Inferior parietal cortex (tissue), 1 donor: ENCODE data around the gene KRT15.

Experiments used
- DNase-seq: peaks from one replicate; pipeline ENCODE4 v3.0.0-alpha.2; 2016; ENCODE audit errors: extremely low spot score

KRT15 gene

DNA sequence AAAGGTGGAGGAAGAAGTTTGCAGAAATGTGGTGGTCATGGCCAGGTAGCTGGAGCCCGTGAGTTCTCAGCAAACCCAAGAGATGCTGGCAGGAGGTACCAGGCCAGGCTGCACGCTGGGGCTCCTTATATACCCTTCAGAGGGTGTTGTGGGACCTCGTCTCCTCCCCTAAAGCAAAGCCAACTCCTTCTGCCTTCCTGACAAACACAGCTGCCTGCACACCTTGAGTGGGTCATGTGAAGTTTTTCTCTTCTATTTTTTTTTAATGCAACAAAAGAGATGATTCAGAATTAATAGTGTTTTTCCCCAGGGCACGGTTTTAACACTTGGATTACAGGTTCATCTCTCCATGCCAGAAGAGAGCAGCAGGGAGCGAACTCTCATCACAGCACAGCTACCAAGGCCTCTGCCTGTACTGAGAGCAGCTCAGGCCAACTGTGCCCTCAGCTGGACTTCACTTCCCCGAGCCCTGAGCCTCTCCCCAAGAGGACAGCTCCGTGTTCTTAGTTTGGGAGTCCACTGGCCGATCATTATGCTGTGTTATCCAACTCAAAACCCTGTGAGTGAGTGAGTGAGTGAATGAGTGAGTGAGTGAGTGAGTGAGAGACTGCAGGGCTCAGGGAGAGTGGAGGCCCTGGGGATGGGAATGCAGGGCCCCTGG is at the start of gene KRT15:
Gene KRT15, minus strand, starts transcription at position 102 of the 661 bp plus-strand sequence. Its CDS starts 63 bp downstream, at position 39.
- no peak for DNase-seq

DNA sequence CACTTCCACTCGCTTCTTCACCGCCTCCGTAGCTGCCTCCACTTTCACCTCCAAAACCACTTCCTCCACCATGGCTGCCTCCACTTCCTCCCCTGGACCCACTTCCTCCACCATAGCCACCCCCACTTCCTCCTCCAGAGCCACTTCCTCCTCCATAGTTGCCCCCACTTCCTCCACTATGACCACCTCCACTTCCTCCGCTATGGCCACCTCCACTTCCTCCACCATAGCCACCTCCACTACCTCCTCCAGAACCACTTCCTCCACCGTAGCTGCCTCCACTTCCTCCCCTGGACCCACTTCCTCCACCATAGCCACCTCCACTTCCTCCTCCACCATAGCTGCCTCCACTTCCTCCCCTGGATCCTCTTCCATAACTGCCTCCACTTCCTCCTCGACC is 48.6 kb upstream of the KRT15 start:
- no peak for DNase-seq

DNA sequence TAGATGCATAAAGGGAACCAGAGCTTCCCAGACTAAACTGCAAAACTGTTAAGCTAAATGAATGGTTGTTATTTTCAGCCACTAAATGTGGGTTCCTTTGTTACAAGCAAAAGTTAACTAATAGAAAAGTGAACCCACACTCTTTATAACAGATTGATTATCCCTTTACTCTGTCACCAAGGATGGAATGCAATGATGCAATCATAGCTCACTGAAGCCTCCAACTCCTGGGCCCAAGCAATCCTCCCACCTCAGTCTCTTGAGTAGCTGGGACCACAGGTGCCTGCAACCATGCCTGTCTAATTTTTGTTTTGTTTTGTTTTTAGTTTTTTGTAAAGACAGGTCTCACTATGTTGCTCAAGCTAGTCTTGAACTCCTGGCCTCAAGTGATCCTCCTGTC is 46.6 kb upstream of the KRT15 start:
- DNase-seq = no peak

DNA sequence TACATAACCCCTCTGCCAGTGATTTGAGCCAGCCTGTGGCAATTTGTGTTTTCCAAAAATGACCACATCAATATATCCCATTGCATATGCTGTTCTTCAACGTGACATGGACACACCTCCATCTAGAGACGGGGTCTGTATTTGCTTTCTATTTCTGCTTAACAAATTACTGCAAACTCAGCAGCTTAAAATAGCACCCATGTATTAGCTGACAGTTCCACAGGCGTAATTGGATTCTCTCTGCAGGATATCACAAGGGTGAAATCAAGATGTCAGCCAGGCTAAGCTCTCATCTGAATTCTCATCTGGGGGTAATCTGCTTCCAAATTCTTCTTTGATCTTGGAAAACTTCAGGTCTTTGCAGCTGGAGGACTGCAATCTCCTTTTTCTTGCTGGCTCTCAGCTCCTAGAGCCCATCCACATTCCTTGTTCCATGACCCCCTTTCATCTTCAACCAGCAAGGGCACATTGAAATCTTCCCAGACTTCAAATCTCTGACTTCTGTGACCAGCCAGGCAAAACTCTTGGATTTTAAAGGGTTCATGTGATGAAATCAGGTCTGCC is 45.0 kb upstream of the KRT15 start:
- no peak for DNase-seq

DNA sequence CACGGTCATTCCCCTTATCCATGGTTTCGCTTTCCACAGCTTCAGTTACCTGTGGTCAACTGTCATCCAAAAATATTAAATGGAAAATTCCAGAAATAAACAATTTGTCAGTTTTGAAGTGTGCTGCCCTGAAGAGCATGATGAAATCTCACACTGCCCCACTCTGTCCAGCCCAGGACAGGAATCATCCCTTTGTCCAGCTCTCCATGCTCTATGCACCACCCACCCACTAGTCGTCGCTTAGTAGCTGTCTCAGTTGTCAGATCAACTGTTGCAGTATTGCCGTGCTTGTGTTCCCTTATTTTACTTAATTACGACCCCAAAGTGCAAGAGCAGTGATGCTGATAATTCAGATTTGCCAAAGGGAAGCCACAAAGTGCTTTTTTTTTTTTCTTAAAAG is 42.9 kb upstream of the KRT15 start:
- no peak for DNase-seq

DNA sequence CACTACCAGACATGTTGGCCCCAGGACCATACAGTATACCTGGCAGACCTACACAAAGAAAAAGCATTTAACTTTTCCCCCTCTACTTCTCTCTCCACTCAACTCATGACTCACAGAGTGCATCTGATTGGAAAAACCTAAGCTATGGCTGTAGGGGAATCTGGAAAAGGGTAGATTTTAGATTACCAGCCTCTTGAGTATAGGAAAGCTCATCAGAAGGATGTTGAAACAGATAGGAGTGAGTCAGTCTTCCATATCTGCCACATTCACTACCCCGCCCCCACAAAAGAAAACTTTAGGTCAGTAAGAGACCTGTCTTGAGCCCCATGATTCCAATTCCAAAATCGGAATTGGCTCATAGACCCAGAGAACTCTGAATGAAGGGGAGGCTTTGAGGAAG is 40.9 kb upstream of the KRT15 start:
- DNase-seq = no peak

DNA sequence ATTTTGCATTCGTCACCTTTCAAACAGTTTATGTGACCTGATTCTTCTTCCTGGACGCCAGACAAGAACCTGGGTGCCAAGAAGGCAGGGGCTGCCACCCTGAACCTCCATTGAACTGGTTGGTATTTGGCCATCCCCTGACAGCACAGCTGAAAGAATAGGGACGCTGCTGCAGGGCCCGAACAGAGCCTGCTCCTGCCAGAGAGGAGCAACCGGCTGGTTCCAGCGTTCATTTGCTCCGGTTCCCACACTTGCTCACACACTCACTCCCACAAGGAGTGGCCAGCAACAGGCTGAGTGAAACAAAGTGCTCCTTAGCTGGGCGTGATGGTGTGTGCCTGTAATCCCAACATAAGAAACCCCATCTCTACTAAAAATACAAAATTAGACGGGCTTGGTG is 38.2 kb upstream of the KRT15 start:
- no peak for DNase-seq

DNA sequence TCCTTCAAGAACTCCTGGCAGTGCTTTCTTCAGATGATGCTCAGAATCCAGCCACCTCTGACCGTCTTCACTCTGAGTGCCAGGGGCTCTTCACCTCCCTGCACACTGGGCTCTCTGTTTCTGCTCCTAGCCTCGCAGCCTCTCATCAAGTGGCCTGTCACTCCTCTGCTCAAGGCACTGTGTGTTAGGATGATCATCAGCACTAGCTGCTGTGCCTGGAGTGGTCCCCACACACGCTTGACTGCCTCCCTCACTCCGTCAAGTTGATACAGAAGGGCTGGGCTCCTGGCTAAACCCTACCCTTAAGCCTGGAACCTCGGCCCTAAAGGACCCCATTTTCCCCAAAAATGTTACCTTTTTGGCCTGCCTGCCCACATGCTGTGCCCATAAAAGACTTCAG is 37.6 kb upstream of the KRT15 start:
- no peak for DNase-seq

DNA sequence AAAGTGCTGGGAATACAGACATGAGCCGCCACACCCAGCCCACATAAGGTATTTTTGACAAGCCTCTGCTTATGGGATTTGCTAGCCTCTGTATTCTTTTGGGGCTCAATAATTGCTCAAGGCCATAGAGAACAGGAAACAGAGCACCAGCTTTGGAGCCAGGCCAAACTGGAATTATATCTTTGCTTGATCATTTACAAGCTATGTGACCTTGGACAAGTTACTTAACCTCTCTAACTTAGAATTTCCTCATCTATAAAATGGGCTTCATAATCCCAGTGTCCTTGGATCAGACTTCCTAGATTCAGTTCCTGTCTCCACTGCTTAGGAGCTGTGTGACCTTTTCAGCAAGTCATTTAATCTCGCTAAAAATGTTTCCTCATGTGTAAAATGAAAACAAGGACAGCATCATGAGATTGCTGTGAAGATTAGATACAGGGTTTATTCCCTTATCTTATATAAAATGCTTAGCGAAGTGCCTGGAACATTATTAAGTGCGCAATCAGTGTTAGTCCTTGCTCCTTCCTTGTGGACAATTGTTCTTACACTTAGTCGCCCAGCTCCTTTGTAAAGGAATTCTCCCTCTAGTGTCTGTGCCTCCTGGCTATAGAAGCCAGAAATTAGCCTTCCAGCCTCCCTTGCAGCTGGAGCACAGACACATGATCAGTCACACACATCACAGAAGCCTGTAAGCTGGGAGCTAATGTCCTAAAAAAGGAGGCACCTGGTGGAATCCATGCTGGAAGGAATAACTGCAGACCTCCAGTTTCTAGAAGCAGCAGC is 36.6 kb upstream of the KRT15 start:
- no peak for DNase-seq

DNA sequence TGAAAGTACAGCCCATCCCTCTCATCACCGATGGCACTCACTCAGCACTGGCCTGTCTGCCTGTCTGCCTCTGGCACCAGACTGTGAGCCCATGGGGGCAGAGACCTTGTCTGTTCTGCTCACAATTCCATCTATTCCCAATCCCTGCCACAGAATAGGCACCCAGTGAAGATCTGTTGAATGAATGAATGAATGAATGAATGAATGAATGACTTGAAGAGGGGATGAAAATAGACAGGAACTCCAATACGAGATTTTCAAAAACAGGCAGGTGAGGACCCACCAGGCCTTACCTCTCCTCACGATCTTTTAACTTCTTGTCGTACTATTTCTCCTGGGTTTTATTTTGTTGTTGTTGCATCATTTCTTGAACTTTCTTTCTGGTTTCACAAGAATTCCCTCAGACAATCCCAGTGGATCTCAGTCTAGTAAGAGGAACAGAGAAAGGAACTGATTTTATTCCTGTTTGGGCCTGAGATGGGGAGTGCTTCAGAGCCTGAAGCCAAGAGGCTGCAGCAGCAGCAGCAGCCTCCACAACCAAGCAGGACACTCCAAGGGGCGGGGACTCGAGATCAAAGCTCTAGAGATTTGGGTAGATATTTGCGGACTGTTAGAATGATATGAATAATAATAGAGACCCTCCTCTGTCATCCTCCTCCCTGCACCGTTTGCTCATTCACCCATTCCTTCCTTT is 35.4 kb upstream of the KRT15 start:
- no peak for DNase-seq

DNA sequence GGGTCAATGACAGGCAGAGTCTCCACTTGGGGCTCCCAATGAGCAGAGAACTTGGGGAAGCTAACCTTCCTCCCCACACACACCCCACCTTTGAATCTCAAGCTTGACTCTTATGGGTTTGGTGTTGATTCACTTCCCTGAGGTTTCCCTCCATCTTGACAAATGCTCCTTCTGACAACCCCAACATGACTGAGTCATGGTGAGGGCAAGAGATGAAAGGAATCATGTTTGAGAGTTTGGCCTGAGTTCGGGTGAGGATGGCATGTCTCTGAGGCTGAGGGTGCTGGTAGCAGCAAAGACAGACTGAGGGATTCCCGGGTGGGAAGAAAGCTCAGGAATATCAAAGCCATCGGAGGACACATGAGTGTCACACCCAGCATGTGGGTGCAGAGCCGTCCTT is 34.5 kb upstream of the KRT15 start:
- no peak for DNase-seq

DNA sequence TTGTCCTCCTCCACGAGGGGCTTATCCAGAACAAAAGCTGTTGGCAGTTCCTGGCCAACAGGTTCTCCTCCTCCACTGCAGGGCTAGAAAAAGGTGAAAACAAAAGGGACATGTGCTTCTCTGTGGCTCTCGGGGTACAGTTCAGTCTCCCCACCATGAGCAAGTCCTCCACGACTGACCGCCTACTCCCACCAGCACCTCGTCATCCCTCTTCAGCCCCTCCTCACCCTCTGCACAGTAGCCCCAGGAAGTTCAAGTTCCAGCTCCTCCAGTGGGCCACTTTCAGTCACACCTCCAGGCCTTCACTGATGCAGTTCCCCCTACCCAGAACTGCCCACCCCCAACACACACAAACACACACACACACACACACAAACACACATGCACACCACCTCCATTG is 33.8 kb upstream of the KRT15 start:
- no peak for DNase-seq

DNA sequence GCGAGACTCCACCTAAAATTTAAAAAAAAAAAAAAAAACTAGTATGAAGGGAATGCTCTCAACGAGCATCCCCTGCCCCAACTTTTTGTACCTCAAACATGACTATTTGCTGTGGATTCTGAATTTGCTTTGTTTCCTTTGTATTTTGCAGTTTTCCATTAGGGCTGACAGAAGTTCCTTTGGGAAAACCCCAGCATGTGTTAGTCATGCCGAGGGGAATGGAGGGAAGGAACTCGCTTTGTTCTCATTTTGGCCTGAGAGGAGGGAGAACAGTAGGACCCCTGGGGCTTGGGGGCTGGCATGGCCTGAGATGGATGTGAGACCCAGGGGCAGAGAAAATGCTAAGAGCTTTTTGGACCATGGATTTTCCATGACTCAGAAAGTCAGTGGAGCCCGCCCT is 32.7 kb upstream of the KRT15 start:
- DNase-seq = no peak

DNA sequence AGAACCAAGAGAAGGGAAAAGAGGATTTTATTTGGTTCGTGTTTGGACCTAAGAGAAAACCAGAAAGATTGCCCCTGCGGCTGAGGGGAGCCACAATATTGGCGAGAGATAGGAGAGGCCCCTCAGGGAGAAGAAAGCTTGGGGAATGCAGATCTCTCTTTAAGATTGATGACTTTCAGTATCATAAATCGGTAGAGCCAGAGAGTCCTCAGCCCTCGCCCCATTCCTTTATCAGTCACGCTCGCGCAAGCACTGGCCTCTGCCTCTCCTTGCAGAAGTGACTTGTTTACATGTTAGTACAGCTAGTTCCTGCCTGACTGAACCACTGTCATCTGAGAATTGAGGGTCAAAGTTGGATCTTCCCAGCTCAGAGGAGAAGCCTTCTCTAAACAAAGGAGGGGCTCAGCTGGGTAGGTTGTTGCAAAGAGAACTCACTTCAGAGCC is 30.9 kb upstream of the KRT15 start:
- DNase-seq = no peak

DNA sequence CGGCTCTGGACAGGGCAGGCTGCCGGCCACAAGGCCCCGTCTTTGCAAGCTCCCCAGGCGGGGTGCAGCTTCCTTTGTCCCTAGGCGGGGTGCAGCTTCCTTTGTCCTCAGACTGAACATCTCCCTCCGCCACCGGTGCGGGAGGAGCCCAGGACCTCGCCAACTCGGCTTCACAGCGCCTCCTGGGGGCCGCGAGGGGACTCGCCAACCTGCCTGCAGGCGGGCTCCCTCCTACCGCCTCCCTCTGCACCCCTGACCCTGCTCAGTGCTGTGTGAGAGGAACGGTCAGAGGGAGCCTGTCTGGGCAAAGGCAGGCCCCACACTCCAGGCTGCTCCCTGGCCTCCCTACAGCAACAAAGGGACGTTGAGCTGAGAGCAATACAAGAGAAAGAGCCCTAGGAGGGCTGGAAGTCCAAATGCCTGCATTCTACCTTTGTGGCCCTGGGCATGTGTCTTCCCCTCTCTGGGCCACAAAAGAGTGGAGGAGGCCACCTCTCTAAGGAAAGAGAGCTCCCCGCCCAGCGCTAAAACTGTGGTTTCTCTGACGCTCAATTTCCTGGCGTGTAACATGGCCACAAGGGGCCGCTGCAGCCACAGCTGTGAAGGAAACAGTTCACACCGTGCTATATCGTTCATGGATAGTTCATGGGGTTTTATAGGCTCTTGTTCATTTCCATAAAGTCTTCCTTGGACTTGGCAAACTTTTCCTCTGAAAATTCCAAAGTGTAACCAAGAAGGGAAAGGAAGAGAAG is 30.3 kb upstream of the KRT15 start:
- peak; percentile 90 for DNase-seq

DNA sequence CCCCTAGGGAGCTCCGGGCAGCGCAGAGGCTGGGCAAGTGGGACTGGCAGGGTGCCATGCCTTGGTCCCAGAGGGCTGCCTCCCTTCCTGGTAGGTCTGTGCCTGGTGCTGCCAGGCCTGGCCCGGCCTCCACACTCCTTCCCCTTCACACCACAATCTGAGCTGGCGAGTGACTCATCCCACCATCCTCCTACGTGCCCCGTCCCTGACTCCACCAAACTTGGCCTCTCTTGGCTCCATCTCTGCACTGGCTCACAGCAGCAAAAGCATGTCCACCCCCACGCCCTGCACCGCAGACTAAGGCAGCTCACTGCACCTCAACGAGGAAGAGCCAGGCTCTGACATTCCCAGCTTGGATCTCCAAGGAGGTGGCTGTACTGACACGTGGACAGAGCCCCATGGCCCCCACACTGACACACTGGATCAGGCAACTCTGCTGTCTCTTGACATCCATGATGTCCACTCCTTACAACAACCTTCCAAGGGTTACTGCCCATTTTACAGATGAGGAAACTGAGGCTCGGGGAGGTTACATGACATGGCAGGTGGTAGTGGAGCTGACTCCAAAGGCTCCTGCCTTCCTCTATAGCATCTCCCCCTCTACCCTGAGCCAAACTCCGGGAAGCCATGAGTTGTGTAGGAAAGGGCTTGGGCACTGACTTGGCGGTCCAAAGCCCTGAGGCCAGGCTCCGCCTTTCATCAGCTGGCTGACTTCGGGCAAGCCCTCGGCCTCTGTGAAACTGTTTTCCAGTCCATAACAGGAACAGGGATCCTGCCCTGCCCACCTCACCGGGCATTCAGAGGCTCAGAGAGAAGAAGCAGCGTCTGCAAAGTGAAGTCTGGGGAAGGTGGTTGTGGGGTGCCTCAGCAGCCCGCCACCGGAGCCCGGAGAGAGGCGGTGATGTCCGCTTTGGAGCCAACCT is 29.5 kb upstream of the KRT15 start:
- no peak for DNase-seq

DNA sequence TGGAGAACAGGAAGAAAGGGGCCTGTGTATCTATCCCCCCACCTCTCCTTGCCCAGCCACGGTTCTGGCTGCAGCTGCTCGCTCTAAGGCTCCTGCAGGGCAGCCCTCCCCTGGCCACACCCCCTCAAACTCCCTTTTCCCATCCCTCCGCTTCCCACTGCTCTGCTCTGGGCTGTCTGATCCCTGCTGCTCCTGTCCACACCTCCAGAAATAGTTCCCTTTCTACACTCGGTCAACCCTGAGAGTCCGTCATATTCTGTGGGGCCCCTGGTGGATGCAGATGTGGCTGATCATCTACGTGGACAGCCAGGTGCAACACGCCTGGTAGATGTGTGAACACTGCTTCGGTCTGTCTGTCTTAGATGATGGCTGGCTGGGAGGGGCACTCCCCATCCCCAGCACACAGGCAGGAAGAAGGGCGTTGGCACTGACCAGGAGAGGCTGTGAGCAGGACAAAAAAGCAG is 28.7 kb upstream of the KRT15 start:
- DNase-seq = no peak

DNA sequence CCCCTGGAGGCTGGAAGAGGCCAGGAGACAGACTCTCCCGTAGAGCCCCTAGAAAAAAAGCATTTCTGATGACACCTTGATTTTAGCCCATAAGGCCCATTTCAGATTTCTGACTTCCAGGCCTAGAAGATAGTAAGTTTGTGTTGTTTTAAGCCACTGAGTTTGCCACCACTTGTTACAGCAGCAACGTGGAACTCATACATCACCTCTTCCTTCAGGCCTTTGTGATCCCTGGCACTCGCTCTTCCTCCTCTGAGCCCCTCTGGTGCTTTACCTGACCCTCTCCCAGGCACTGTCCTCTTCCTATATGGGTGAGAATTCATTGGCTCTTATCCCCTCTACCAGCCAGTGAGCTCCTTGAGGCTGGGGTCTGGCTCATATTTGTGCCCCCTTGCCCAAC is 28.1 kb upstream of the KRT15 start:
- DNase-seq = no peak

DNA sequence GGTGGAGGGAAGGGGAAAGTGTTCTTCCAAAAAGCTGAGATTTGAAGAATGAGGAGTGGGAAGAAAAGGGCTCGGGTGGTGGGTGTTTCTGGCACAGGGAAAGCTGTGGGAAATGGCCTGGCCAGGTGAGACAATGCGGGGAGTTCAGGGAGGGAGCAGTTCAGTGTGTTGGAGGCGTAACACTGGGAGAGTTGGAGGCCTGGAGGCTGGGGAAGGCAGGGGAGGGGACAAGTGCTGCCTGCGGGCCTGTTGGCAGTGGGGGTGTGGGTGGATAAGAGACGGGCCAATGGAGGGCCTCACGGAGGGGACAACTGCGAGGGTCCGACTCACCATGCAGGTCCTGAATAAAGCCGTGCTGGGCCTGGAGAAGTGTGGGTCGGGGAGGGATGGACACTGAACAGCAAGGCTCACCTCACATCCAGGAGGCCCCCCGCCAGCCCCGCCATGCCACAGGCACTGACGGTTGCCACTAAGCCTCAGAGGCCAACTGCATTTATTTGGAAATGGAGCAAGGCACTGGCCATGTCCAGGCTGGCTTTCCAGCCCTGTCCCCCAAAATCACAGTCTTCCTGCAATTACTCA is 27.2 kb upstream of the KRT15 start:
- no peak for DNase-seq

DNA sequence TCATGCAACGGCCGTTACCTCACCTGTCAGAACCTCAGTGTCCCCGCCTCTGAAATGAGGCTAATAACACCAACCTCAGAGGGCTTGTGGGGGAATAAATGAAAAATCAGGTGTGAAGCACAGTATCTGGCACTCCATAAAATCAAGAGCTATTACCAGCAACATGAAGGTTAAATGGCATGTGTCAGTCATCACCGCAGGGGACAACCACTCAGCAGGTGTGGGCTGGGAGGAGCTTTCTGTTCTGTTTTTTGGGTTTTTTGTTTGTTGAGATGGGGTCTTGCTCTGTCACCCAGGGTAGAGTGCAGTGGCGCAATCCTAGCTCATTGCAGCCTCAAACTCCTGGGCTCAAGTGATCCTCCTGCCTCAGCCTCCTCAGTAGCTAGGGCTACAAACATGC is 26.2 kb upstream of the KRT15 start:
- DNase-seq = no peak
